ENCODE data around the gene ENAH.

Gene ENAH

GRCh38 chr1:225534772-225535171 is 118.2 kb downstream of the ENAH start:
- TF ChIP-seq TCF12 (IDR thresholded peaks at IDR 0.05; ENCODE audit: low read depth) (no peak), TEAD4 (IDR thresholded peaks at IDR 0.05) (no peak), ZBTB7A (IDR thresholded peaks at IDR 0.05; ENCODE audit: low read depth) (no peak), RAD21 (IDR thresholded peaks at IDR 0.05; ENCODE audit: low read depth) (no peak), FOXM1 (IDR thresholded peaks at IDR 0.05; ENCODE audit: borderline replicate concordance, low read depth) (no peak), CREB1 (IDR thresholded peaks at IDR 0.05; ENCODE audit: low read depth) (no peak), EP300 (IDR thresholded peaks at IDR 0.05; ENCODE audit: borderline replicate concordance) (no peak), CEBPB (IDR thresholded peaks at IDR 0.05) (no peak), USF1 (IDR thresholded peaks at IDR 0.05) (no peak), TAF1 (IDR thresholded peaks at IDR 0.05; ENCODE audit: low read depth) (no peak), NFIC (IDR thresholded peaks at IDR 0.05) (no peak)
- TF ChIP-seq, protein P1, sequence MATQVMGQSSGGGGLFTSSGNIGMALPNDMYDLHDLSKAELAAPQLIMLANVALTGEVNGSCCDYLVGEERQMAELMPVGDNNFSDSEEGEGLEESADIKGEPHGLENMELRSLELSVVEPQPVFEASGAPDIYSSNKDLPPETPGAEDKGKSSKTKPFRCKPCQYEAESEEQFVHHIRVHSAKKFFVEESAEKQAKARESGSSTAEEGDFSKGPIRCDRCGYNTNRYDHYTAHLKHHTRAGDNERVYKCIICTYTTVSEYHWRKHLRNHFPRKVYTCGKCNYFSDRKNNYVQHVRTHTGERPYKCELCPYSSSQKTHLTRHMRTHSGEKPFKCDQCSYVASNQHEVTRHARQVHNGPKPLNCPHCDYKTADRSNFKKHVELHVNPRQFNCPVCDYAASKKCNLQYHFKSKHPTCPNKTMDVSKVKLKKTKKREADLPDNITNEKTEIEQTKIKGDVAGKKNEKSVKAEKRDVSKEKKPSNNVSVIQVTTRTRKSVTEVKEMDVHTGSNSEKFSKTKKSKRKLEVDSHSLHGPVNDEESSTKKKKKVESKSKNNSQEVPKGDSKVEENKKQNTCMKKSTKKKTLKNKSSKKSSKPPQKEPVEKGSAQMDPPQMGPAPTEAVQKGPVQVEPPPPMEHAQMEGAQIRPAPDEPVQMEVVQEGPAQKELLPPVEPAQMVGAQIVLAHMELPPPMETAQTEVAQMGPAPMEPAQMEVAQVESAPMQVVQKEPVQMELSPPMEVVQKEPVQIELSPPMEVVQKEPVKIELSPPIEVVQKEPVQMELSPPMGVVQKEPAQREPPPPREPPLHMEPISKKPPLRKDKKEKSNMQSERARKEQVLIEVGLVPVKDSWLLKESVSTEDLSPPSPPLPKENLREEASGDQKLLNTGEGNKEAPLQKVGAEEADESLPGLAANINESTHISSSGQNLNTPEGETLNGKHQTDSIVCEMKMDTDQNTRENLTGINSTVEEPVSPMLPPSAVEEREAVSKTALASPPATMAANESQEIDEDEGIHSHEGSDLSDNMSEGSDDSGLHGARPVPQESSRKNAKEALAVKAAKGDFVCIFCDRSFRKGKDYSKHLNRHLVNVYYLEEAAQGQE (IDR thresholded peaks at IDR 0.05; ENCODE audit: low read depth): no peak
- TF ChIP-seq, protein P2, sequence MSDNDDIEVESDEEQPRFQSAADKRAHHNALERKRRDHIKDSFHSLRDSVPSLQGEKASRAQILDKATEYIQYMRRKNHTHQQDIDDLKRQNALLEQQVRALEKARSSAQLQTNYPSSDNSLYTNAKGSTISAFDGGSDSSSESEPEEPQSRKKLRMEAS (IDR thresholded peaks at IDR 0.05): no peak

DNA sequence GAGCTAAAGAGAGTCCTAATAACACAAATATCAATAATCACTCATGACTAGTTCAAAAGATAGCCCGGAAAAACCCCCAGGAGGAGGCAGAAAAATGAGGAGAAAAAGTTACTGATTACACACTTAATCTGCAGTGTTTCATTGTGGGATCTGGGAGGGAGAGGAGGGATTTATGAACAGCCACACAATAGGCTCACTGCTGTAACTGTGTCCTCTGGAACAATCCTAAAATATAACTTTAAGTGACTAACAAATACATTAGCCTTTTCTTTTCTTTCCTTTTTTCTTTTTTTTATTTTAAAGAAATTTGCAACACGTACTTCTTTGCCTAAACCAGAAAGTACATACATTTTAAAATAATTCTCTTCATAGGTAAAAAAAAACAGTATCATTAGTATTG is 118.8 kb downstream of the ENAH start:
- TF ChIP-seq, protein P1 (IDR thresholded peaks at IDR 0.05; ENCODE audit: low read depth): no peak
- no peak for TF ChIP-seq CEBPB (IDR thresholded peaks at IDR 0.05)

DNA sequence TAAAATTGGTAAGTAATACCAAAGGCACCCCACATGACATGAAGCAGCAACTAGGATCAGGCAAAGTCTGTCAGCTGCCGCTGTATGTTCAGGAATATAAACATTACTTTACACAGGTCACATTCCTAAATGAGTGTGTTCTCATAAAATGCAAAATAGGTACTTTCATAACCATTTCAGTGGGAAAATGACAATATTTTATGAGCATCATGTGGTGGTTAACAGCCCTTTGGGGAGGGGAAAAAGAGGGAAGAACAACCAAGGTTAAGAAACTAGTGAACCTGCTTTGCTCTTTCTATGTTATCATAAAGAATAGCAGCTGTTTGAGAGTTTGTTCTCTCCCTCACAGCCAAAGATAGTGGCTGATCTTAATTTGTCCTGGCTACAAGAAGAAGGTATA is 119.7 kb downstream of the ENAH start:
- TF ChIP-seq RAD21 (IDR thresholded peaks at IDR 0.05; ENCODE audit: low read depth) (no peak), YY1 (IDR thresholded peaks at IDR 0.05; ENCODE audit: low read depth) (no peak), TCF12 (IDR thresholded peaks at IDR 0.05; ENCODE audit: low read depth) (no peak), USF1 (IDR thresholded peaks at IDR 0.05) (no peak)
- TF ChIP-seq, protein P1 (IDR thresholded peaks at IDR 0.05; ENCODE audit: low read depth): no peak
- TF ChIP-seq, protein P2 (IDR thresholded peaks at IDR 0.05): no peak

DNA sequence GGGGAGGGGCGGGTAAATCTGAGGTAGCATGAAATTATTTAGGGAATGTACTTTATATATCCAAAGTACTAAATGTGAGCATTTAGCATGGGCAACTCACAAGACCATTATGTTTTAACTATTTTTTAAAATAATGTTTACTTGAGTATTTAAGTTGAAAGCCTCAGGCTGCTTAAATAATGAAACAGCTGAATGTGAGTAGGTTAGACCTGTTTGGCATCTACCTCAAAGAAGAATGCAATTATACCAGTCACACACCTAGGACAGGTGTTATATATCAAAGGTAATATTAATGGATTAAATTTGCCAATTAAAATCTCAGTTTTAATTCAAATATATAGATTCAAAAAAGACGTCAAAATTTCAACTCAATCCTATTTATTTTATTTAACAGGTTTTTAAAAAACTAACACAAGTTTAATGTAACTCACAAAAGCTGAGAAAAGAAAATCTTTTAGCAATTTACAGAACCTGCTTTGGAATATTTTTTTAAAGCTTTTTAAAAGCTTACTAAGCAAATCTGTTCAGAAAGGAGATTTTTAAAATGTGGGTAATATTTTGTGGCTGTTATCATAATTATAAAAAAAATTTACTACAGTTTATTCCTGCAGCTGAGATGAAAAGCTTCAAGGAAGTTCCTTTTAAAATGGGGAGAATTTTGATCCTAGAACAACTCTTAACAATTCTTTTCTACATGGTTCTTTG is 120.5 kb downstream of the ENAH start:
- TF ChIP-seq FOXM1 (IDR thresholded peaks at IDR 0.05; ENCODE audit: borderline replicate concordance, low read depth) (no peak), ZBTB7A (IDR thresholded peaks at IDR 0.05; ENCODE audit: low read depth) (no peak), NFIC (IDR thresholded peaks at IDR 0.05) (no peak), CREB1 (IDR thresholded peaks at IDR 0.05; ENCODE audit: low read depth) (no peak), TAF1 (IDR thresholded peaks at IDR 0.05; ENCODE audit: low read depth) (no peak), USF1 (IDR thresholded peaks at IDR 0.05) (no peak), RAD21 (IDR thresholded peaks at IDR 0.05; ENCODE audit: low read depth) (no peak)
- TF ChIP-seq, protein P1 (IDR thresholded peaks at IDR 0.05; ENCODE audit: low read depth): no peak
- TF ChIP-seq, protein P2 (IDR thresholded peaks at IDR 0.05): no peak

All from Ishikawa (cell line).